Measurements from ENCODE around the gene ABCG5. TPM values are rescaled to one million over a fixed set of nuclear protein-coding genes. Genes with fewer than 3 reads are reported as not detected.

The ABCG5 gene
- total RNA-seq, 1 experiment from 2014 or later, result not detected

DNA sequence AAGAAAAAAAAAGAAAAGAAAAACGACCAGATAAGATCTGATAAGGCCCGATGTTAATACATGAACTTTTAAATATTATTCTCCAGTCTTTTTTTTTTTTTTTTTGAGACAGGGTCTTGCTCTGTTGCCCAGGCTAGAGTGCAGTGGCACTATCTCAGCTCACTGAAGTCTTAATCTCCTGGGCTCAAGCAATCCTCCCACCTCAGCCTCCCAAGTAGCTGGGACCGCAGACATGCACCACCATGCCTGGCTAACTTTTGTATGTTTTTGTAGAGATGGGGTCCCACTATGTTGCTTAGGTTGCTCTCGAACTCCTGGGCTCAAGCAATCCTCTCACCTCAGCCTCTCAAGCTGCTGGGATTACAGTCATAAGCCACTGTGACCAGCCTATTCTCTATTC lies 1.6 kb downstream of the ABCG5 start:
- Mint-ChIP-seq H3K27me3 (ENCODE audit: low read depth) (0 out of 2 replicates have a peak, but pooled peaks cover 3% of the 10 kb centered on the region), H3K4me3 (no peak overlapping the region), H3K36me3 (no peaks in the 10 kb centered on the region), H3K9me3 (no peaks in the 10 kb centered on the region), H3K4me1 (peaks cover 8% of the 10 kb centered on the region), H3K27ac (no peak overlapping the region)
- TF ChIP-seq, protein P1, sequence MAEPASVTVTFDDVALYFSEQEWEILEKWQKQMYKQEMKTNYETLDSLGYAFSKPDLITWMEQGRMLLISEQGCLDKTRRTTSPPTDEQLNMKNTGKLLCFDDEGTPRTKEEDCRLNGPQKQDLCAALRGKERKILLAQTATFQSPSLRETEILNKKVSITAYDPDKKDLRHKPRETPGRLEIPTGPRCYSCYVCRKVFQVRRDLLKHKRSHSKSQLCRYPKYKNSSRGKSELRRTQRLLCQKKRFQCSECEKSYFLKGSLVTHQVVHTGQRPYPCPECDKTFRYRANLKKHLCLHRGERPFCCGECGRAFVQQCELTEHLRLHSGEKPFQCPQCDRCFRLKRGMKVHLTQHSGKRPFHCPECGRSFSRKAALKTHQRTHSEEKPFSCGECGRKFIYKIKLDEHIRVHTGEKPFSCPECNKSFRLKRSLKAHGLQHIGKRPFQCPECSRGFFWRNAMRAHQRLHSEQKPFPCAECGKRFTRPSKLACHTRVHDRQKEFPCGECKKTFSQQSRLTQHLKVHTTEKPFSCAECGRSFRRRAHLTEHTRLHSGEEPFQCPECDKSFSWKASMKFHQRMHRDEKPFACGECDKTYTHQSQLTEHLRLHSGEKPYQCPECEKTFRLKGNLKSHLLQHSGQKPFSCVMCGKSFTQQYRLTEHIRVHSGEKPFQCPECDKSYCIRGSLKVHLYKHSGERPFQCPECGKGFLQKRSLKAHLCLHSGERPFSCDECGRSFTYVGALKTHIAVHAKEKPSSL (CRISPR knock-in tag; conservative IDR thresholded peaks at IDR 0.05), result no peak
- TF ChIP-seq RORB (CRISPR knock-in tag; IDR thresholded peaks at IDR 0.05) (no peak), SMAD3 (CRISPR knock-in tag; IDR thresholded peaks at IDR 0.05; ENCODE audit: borderline replicate concordance) (no peak), JUN (CRISPR knock-in tag; IDR thresholded peaks at IDR 0.05) (no peak)
- TF ChIP-seq, protein P2, sequence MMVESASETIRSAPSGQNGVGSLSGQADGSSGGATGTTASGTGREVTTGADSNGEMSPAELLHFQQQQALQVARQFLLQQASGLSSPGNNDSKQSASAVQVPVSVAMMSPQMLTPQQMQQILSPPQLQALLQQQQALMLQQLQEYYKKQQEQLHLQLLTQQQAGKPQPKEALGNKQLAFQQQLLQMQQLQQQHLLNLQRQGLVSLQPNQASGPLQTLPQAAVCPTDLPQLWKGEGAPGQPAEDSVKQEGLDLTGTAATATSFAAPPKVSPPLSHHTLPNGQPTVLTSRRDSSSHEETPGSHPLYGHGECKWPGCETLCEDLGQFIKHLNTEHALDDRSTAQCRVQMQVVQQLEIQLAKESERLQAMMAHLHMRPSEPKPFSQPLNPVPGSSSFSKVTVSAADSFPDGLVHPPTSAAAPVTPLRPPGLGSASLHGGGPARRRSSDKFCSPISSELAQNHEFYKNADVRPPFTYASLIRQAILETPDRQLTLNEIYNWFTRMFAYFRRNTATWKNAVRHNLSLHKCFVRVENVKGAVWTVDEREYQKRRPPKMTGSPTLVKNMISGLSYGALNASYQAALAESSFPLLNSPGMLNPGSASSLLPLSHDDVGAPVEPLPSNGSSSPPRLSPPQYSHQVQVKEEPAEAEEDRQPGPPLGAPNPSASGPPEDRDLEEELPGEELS (CRISPR knock-in tag; IDR thresholded peaks at IDR 0.05), result no peak
- ATAC-seq (no peak), DNase-seq (ENCODE audit: low spot score) (no peak)
- ChIA-PET CTCF (no interaction called here), POLR2A (no interaction called here)

DNA sequence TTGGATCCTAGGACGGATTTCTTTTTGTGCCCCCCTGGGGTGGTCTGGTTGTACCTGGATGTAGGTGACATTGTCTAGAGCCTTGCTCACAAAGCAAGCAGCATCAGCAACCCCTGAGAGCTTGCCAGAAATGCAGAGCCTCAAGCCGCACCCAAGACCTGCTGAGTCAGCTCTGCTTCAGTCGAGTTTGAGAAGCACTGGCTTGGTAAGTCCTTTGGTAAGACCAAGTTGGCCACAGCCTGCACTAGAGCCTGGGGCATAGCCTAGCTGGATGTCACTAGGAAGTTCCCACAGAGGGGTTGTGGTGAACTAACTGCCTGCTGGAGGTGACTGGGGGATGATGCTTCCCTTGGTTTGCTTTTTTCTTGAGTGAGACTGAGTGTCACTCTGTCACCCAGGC lies 6.2 kb downstream of the ABCG5 start:
- peaks cover 12% of the 10 kb centered on the region for H3K27me3 Mint-ChIP-seq (ENCODE audit: low read depth)
- no peaks in the 10 kb centered on the region for H3K36me3 Mint-ChIP-seq
- DNase-seq (ENCODE audit: low spot score), result no peak
- peak overlapping the region; percentile 78 for H3K4me3 Mint-ChIP-seq
- no peak overlapping the region for H3K27ac Mint-ChIP-seq
- peaks cover 2% of the 10 kb centered on the region; the same call in 1 of the 2 replicates for H3K4me1 Mint-ChIP-seq
- no peaks in the 10 kb centered on the region for H3K9me3 Mint-ChIP-seq
- ChIA-PET POLR2A (no interaction called here), CTCF (no interaction called here)
- TF ChIP-seq, protein P3, sequence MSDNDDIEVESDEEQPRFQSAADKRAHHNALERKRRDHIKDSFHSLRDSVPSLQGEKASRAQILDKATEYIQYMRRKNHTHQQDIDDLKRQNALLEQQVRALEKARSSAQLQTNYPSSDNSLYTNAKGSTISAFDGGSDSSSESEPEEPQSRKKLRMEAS (CRISPR knock-in tag; IDR thresholded peaks at IDR 0.05), result no peak
- TF ChIP-seq, protein P4, sequence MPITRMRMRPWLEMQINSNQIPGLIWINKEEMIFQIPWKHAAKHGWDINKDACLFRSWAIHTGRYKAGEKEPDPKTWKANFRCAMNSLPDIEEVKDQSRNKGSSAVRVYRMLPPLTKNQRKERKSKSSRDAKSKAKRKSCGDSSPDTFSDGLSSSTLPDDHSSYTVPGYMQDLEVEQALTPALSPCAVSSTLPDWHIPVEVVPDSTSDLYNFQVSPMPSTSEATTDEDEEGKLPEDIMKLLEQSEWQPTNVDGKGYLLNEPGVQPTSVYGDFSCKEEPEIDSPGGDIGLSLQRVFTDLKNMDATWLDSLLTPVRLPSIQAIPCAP (CRISPR knock-in tag; IDR thresholded peaks at IDR 0.05), result no peak
- TF ChIP-seq, protein P5, sequence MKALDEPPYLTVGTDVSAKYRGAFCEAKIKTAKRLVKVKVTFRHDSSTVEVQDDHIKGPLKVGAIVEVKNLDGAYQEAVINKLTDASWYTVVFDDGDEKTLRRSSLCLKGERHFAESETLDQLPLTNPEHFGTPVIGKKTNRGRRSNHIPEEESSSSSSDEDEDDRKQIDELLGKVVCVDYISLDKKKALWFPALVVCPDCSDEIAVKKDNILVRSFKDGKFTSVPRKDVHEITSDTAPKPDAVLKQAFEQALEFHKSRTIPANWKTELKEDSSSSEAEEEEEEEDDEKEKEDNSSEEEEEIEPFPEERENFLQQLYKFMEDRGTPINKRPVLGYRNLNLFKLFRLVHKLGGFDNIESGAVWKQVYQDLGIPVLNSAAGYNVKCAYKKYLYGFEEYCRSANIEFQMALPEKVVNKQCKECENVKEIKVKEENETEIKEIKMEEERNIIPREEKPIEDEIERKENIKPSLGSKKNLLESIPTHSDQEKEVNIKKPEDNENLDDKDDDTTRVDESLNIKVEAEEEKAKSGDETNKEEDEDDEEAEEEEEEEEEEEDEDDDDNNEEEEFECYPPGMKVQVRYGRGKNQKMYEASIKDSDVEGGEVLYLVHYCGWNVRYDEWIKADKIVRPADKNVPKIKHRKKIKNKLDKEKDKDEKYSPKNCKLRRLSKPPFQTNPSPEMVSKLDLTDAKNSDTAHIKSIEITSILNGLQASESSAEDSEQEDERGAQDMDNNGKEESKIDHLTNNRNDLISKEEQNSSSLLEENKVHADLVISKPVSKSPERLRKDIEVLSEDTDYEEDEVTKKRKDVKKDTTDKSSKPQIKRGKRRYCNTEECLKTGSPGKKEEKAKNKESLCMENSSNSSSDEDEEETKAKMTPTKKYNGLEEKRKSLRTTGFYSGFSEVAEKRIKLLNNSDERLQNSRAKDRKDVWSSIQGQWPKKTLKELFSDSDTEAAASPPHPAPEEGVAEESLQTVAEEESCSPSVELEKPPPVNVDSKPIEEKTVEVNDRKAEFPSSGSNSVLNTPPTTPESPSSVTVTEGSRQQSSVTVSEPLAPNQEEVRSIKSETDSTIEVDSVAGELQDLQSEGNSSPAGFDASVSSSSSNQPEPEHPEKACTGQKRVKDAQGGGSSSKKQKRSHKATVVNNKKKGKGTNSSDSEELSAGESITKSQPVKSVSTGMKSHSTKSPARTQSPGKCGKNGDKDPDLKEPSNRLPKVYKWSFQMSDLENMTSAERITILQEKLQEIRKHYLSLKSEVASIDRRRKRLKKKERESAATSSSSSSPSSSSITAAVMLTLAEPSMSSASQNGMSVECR (CRISPR knock-in tag; IDR thresholded peaks at IDR 0.05; ENCODE audit: borderline replicate concordance), result no peak
- TF ChIP-seq, protein P6, sequence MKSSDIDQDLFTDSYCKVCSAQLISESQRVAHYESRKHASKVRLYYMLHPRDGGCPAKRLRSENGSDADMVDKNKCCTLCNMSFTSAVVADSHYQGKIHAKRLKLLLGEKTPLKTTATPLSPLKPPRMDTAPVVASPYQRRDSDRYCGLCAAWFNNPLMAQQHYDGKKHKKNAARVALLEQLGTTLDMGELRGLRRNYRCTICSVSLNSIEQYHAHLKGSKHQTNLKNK (CRISPR knock-in tag; IDR thresholded peaks at IDR 0.05), result no peak
- TF ChIP-seq MXD4 (CRISPR knock-in tag; IDR thresholded peaks at IDR 0.05; ENCODE audit: borderline replicate concordance) (no peak), ZNF416 (CRISPR knock-in tag; IDR thresholded peaks at IDR 0.05) (no peak)
- TF ChIP-seq, protein P7, sequence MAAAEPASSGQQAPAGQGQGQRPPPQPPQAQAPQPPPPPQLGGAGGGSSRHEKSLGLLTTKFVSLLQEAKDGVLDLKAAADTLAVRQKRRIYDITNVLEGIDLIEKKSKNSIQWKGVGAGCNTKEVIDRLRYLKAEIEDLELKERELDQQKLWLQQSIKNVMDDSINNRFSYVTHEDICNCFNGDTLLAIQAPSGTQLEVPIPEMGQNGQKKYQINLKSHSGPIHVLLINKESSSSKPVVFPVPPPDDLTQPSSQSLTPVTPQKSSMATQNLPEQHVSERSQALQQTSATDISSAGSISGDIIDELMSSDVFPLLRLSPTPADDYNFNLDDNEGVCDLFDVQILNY (CRISPR knock-in tag; IDR thresholded peaks at IDR 0.05), result no peak
- no peak; the same call in 1 of the 2 replicates for ATAC-seq
